Activated CD8-positive, alpha-beta T cell treated with anti-CD3 and anti-CD28 coated beads for 36 hours (primary cell): ENCODE data around the gene DACT3. TPM values are rescaled to one million over a fixed set of nuclear protein-coding genes. Genes with fewer than 3 reads are reported as not detected.

Experiments used
- ATAC-seq: fragments of 200-7000 bp; cut with Tn5 transposase; one replicate; pipeline ENCODE4 v1.10.0; 2021; ENCODE audit warnings: mild to moderate bottlenecking, moderate library complexity
- CTCF ChIA-PET: fragments of 350-600 bp; sonication (Branson Sonifier 250); formaldehyde crosslinking; loops from one replicate; lab custom pipeline; 2021; ENCODE audit warnings: antibody characterized with exemption; lab: Charles Lee
- POLR2A ChIA-PET: fragments of 350-600 bp; sonication (Branson Sonifier 250); formaldehyde crosslinking; loops from one replicate; lab custom pipeline; 2021; ENCODE audit warnings: antibody characterized with exemption; lab: Charles Lee
- DNase-seq: peaks from one replicate; pipeline ENCODE4 v3.0.0-alpha.2; 2020
- H3K27ac Mint-ChIP-seq: one replicate; pipeline ENCODE4 v1.8.0; 2021; ENCODE audit warnings: mild to moderate bottlenecking, mixed read lengths
- H3K27me3 Mint-ChIP-seq: one replicate; pipeline ENCODE4 v1.8.0; 2021; ENCODE audit warnings: mixed read lengths
- H3K36me3 Mint-ChIP-seq: one replicate; pipeline ENCODE4 v1.8.0; 2021; ENCODE audit warnings: low read depth, mixed read lengths
- H3K4me1 Mint-ChIP-seq: one replicate; pipeline ENCODE4 v1.8.0; 2021; ENCODE audit warnings: low read depth, mixed read lengths
- H3K4me3 Mint-ChIP-seq: one replicate; pipeline ENCODE4 v1.8.0; 2021; ENCODE audit warnings: mild to moderate bottlenecking, moderate library complexity, mixed read lengths
- H3K9me3 Mint-ChIP-seq: one replicate; pipeline ENCODE4 v1.8.0; 2021; ENCODE audit warnings: mixed read lengths
- CTCF ChIP-seq: fragments of 200-600 bp; IDR thresholded peaks from one replicate; pipeline ENCODE4 v1.8.0; 2022; ENCODE audit warnings: antibody characterized with exemption, mild to moderate bottlenecking
- intact Hi-C: fragments of 100-400 bp; cut with micrococcal nuclease; formaldehyde crosslinking; loops from one replicate; pipeline ENCODE4 v1.10.0; 2022
- total RNA-seq, 2 experiments: library from RNA; stranded (reverse); gene quantifications; one replicate each; pipeline ENCODE4 v1.2.3, GENCODE V29; 2021

Gene DACT3
- total RNA-seq, 2 experiments from 2014 or later = 5.8 to 6.1 TPM

GRCh38 chr19:46622118-46622446, 38.9 kb downstream of the DACT3 start:
- ATAC-seq (no peak), DNase-seq (no peak)
- Mint-ChIP-seq H3K27ac (peak overlapping the region; percentile 98), H3K36me3 (peaks cover 46% of the 10 kb centered on the region), H3K9me3 (no peaks in the 10 kb centered on the region), H3K4me3 (peak overlapping the region; percentile 71), H3K4me1 (peaks cover 66% of the 10 kb centered on the region), H3K27me3 (peaks cover 3% of the 10 kb centered on the region)
- ChIA-PET POLR2A (interaction anchor here (0.5 to 14.9 kb wide), 6 partner anchors 10 to 492 kb away, joined by 3 to 232 read pairs (median 6); partner anchors contain the start of genes CALM3, DACT3, GNG8 and ZC3H4), CTCF (interaction anchor here (1.1 to 19.7 kb wide), 9 partner anchors 8 to 81 kb away, joined by 3 to 300 read pairs (median 5); partner anchors contain the start of gene DACT3)
- intact Hi-C loops = no loop called here
- TF ChIP-seq CTCF = no peak

- intact Hi-C loops = no loop called here
- peak; percentile 63 for TF ChIP-seq CTCF
- CTCF ChIA-PET = interaction anchor here (0.7 to 19.7 kb wide), 13 partner anchors 7 to 82 kb away, joined by 3 to 300 read pairs (median 4); partner anchors contain the start of gene DACT3
- ATAC-seq (no peak), DNase-seq (peak; percentile 77)
- POLR2A ChIA-PET = interaction anchor here (0.5 to 14.9 kb wide), 7 partner anchors 11 to 492 kb away, joined by 3 to 232 read pairs (median 4); partner anchors contain the start of genes CALM3, DACT3, GNG8 and ZC3H4
- Mint-ChIP-seq H3K9me3 (no peaks in the 10 kb centered on the region), H3K4me1 (peaks cover 68% of the 10 kb centered on the region), H3K4me3 (peak overlapping the region; percentile 71), H3K27ac (peak overlapping the region; percentile 98), H3K27me3 (peaks cover 3% of the 10 kb centered on the region), H3K36me3 (peaks cover 46% of the 10 kb centered on the region)
Measured at GRCh38 chr19:46621191-46622117, 39.5 kb downstream of the DACT3 start.

GRCh38 chr19:46620716-46621115, 40.3 kb downstream of the DACT3 start:
- H3K4me1 Mint-ChIP-seq = peaks cover 71% of the 10 kb centered on the region
- no peaks in the 10 kb centered on the region for H3K9me3 Mint-ChIP-seq
- intact Hi-C loops = no loop called here
- H3K36me3 Mint-ChIP-seq = peaks cover 46% of the 10 kb centered on the region
- no peak for DNase-seq
- ChIA-PET POLR2A (interaction anchor here (0.7 to 14.9 kb wide), 6 partner anchors 9 to 98 kb away, joined by 3 to 232 read pairs (median 8); partner anchors contain the start of genes CALM3 and GNG8), CTCF (interaction anchor here (1.2 to 19.7 kb wide), 7 partner anchors 8 to 42 kb away, joined by 4 to 300 read pairs (median 5); partner anchors contain the start of gene DACT3)
- H3K4me3 Mint-ChIP-seq = peak overlapping the region; percentile 71
- no peak for ATAC-seq
- H3K27me3 Mint-ChIP-seq = peaks cover 3% of the 10 kb centered on the region
- peak overlapping the region; percentile 98 for H3K27ac Mint-ChIP-seq
- no peak for TF ChIP-seq CTCF

GRCh38 chr19:46620267-46620666, 40.7 kb downstream of the DACT3 start:
- Mint-ChIP-seq H3K36me3 (peaks cover 46% of the 10 kb centered on the region), H3K4me3 (peak overlapping the region; percentile 71), H3K27me3 (peaks cover 3% of the 10 kb centered on the region), H3K27ac (peak overlapping the region; percentile 98), H3K4me1 (peaks cover 68% of the 10 kb centered on the region), H3K9me3 (no peaks in the 10 kb centered on the region)
- DNase-seq (peak; percentile 33), ATAC-seq (no peak)
- ChIA-PET CTCF (interaction anchor here (1.2 to 19.7 kb wide), 6 partner anchors 9 to 42 kb away, joined by 4 to 300 read pairs (median 14); partner anchors contain the start of gene DACT3), POLR2A (interaction anchor here (0.7 to 14.9 kb wide), 6 partner anchors 9 to 97 kb away, joined by 3 to 232 read pairs (median 6); partner anchors contain the start of gene CALM3)
- TF ChIP-seq CTCF = no peak
- intact Hi-C loops = no loop called here
